Measurements from ENCODE around the gene ATG4A.

- no peak for TF ChIP-seq POLR2A (IDR thresholded peaks at IDR 0.05)
- peak; percentile 31 to 48 (median 45) for TF ChIP-seq CTCF (IDR thresholded peaks at IDR 0.05)
These were observed 108.1 kb downstream of the ATG4A start for GRCh38 chrX:108199691-108200090.

Measured in uterus (tissue), 2 donors.